Fibroblast of gingiva (primary cell): ENCODE data around the gene GAK.
"Not testable (repeated sequence)": the region's sequence is repeated elsewhere in the genome, so short reads cannot be mapped to it uniquely, and the experiment has no call there.

Experiments used
- DNase-seq: peaks from one replicate; pipeline ENCODE4 v3.0.0-alpha.2; 2011; ENCODE audit warnings: low read depth

Gene GAK

GRCh38 chr4:813900-814299, 118.2 kb downstream of the GAK start:
- DNase-seq: no peak

DNA sequence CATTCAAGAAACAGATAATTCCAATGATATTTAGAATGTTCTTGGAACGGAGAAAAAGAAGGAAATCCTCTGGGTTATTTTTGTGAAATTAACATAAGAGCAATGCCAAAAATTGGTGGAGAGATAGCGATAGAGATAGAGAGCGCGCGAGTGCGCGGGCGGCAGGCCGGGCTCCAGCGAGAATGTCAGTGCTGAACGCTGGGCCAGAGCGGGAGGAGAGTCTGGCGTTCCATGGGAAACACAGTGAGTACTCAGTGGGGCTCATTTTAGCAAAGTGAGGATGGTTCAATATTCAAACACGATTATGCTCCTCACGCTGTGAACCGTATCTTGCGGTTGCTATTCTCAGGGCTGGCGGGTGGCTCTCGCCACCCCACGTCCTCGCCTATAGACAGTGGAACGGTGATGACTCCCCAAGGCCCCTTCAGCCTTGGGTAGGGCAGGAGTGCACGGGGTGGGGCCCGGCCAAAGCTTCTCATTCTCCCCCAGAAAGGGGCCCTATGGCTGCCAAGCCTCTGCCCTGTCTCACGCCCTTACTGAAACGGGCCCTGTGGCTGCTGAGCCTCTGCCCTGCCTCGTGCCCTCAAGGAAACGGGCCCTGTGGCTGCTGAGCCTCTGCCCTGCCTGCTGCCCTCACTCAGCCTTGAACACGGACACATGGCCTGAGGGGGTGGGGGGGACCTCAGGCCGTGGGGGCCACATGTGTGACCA, 123.1 kb downstream of the GAK start:
- DNase-seq: no peak

GRCh38 chr4:807792-808191, 124.3 kb downstream of the GAK start:
- no peak for DNase-seq

- DNase-seq: not testable (repeated sequence)
These were observed 125.1 kb downstream of the GAK start for GRCh38 chr4:806979-807378.

- DNase-seq: no peak
These were observed 127.3 kb downstream of the GAK start for GRCh38 chr4:804804-805203.

DNA sequence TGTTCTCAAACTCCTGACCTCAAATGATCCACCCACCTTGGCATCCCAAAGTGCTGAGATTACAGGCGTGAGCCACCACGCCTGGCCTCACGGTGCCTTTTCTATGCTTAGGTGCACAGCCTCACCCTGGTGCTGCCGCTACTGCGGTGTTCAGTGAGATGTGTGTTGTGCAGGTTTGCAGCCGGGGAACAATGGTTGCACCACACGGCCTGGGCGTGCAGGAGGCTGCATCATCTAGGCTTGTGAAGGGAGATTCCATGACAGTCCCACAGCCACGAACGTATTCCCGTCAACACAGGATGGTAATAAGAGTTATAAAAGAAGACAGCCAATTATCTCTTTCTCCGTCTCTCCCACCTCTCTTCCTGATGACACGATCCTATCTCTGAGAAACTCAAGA, 128.2 kb downstream of the GAK start:
- no peak for DNase-seq

DNA sequence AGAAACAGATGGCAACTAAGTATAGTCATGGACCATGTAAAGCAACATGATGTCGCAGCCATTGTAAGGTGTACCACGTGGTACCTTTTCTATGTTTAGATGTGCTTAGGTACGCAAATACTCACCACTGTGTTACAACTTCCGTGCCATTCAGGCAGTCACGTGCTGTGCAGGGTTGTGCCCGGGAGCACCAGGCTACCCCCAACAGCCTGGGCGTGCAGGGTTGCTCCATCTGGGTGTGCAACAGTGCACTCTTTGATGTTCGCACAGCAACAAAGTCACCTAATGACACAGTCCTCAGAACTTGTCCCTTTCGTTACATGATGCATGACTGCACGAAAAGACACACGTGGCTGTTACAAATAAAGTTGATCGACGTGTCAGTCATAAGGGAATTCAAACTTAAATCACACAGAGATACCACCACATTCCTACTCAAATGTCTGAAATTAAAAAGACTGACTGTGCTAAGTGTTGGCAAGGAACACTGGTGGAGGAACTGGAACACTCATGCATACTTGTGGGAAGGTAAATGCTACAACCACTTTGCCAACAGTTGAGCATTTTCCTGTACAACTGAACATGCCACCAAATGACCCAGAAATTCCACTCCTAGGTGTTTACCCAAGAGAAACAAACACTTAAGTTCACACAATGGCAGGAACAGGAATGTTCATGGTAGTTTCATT, 130.5 kb downstream of the GAK start:
- no peak for DNase-seq
